Transverse colon (tissue), 3 donors: ENCODE data around the gene FNDC3B.

ENCODE experiments used
- EP300 ChIP-seq: sonication (generic); formaldehyde crosslinking; IDR thresholded peaks from one replicate; pipeline ENCODE4 v1.6.1; 2017; ENCODE audit warnings: antibody characterized with exemption, low read depth
- TF ChIP-seq, protein P1 (sequence below), 5 experiments: fragments of 200-600 bp in 3 of 5; fragments of 450-650 bp in 2 of 5; sonication (generic) in 3 of 5; IDR thresholded peaks; 1 replicate in 2 of 5; 2 replicates in 3 of 5; pipeline ENCODE4 v1.5.1; 2016 to 2017; ENCODE audit warnings: antibody characterized with exemption in 5 of 5, inconsistent platforms in 3 of 5, mild to moderate bottlenecking in 2 of 5, moderate library complexity in 1 of 5

DNA sequence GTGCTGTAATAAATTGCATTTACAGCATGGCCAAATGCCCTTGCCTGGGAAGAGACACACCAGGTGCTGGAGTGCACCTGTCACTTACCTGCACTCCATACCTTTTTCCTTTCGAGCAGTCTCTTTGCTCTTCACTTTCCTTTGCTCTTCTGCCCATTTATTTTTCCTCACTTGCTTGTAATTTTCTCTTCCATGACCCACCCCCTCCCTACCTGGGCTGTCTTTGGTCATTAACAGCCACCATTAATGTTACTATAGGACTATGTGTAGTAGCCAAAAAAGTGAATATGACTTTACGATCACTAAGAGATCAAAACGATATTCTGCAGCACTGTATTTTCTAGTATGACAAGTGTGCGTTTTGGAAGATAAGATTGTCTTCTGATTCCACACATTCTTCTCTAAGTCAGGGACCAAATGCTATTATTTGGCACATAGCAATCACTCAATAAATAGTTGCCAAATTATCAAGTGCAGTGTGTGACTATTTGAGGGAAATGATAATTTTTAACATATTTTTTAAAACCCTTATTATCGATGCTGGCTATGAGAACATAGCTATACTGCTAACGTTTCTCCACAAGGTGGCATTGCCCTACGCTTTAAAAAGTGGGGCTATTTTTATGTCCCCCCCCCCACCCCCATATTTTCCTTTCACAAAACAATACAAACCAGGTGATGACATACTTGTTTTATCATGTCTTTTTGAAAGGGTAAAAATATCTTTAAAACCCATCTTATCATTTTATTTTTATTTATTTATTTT is 294.5 kb downstream of the FNDC3B start:
- no peak for TF ChIP-seq EP300
- TF ChIP-seq, protein P1, sequence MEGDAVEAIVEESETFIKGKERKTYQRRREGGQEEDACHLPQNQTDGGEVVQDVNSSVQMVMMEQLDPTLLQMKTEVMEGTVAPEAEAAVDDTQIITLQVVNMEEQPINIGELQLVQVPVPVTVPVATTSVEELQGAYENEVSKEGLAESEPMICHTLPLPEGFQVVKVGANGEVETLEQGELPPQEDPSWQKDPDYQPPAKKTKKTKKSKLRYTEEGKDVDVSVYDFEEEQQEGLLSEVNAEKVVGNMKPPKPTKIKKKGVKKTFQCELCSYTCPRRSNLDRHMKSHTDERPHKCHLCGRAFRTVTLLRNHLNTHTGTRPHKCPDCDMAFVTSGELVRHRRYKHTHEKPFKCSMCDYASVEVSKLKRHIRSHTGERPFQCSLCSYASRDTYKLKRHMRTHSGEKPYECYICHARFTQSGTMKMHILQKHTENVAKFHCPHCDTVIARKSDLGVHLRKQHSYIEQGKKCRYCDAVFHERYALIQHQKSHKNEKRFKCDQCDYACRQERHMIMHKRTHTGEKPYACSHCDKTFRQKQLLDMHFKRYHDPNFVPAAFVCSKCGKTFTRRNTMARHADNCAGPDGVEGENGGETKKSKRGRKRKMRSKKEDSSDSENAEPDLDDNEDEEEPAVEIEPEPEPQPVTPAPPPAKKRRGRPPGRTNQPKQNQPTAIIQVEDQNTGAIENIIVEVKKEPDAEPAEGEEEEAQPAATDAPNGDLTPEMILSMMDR (IDR thresholded peaks at IDR 0.05): no peak
